Effector memory CD8-positive, alpha-beta T cell (primary cell): ENCODE results near the gene RIPPLY3.
A peak's percentile ranks its signal among the peaks of the same experiment; 100 is the strongest.
"Not testable (repeated sequence)": the region's sequence is repeated elsewhere in the genome, so short reads cannot be mapped to it uniquely, and the experiment has no call there.

ENCODE experiments used
- ATAC-seq: fragments of 150-1000 bp; cut with Tn5 transposase; replicated peaks from 2 replicates; pipeline ENCODE4 v1.10.0; 2021; ENCODE audit warnings: mild to moderate bottlenecking, moderate library complexity
- DNase-seq, 3 experiments: peaks; one replicate each; pipeline ENCODE4 v3.0.0; 2021
- H3K27ac Mint-ChIP-seq, 2 donors: one replicate each; pipeline ENCODE4 v1.8.0; 2022; ENCODE audit warnings: mild to moderate bottlenecking in 2 of 2, mixed read lengths in 2 of 2, moderate library complexity in 2 of 2
- H3K27me3 Mint-ChIP-seq, 2 donors: one replicate each; pipeline ENCODE4 v1.8.0; 2022; ENCODE audit warnings: mixed read lengths in 2 of 2
- H3K36me3 Mint-ChIP-seq: one replicate; pipeline ENCODE4 v1.8.0; 2022; ENCODE audit warnings: mild to moderate bottlenecking, moderate library complexity, mixed read lengths; ENCODE audit not compliant: insufficient read depth
- H3K4me1 Mint-ChIP-seq, 2 donors: one replicate each; pipeline ENCODE4 v1.8.0; 2022; ENCODE audit warnings: low read depth in 2 of 2, mixed read lengths in 2 of 2
- H3K4me3 Mint-ChIP-seq, 2 donors: one replicate each; pipeline ENCODE4 v1.8.0; 2022; ENCODE audit warnings: mild to moderate bottlenecking in 2 of 2, mixed read lengths in 2 of 2, moderate library complexity in 2 of 2
- H3K9me3 Mint-ChIP-seq, 2 donors: one replicate each; pipeline ENCODE4 v1.8.0; 2022; ENCODE audit warnings: mixed read lengths in 2 of 2

Gene RIPPLY3

DNA sequence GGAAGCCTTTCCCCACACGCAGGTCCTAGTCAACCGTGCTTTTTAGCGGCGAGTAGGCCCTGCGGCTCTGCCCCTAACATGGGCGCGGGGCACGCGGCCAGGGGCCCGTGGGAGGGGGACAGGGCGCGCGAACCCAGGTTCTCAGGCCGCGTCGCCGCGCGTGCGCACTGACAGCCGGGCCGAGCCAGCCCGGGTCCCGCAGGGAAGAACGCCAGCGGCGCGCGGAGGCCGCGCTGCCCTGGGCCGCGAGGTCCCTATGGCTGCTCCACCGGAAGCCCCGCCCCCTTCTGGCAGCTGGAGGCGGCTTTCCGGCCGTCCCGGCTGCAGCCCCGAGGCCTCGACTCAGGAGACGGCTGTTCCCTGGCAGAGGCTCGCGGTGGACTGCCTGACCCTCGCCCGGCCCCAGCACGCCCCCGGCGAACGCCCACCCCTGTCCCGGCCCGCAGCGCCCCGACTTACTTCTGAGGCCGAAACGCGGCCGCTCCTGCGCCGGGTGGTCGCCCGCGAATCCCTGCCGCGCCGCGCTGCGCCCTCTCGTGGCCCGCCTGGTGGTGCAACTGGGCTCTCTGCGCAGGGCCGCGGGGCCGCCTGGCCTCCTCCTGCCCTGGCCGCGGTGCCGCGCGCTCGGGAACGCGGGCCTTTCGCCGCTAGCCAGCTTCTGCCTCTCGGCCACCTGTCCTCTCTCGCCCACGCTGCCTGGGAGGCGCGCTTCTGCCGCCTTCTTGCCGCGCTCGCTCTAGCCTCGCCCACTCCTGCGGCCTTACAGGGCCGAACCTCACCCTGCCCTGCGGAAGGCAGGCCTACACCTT lies 16.6 kb upstream of the RIPPLY3 start:
- H3K4me1 Mint-ChIP-seq = peaks cover 8 to 11% of the 10 kb centered on the region in 2 donors
- H3K27ac Mint-ChIP-seq = peak overlapping the region; percentile 83 to 91
- no peaks in the 10 kb centered on the region for H3K27me3 Mint-ChIP-seq
- DNase-seq = peak; percentile 74 to 83 (median 81)
- no peaks in the 10 kb centered on the region for H3K9me3 Mint-ChIP-seq
- peaks cover 13% of the 10 kb centered on the region for H3K36me3 Mint-ChIP-seq
- peak; percentile 86 for ATAC-seq
- peak overlapping the region; percentile 89 to 90 for H3K4me3 Mint-ChIP-seq

- Mint-ChIP-seq H3K36me3 (peaks cover 13% of the 10 kb centered on the region), H3K9me3 (no peaks in the 10 kb centered on the region), H3K27ac (peak overlapping the region; percentile 83 to 91), H3K4me1 (peaks cover 8 to 11% of the 10 kb centered on the region in 2 donors), H3K4me3 (peak overlapping the region; percentile 89 to 90), H3K27me3 (no peaks in the 10 kb centered on the region)
- ATAC-seq (no peak), DNase-seq (no peak)
Measured at GRCh38 chr21:36990508-36991205, 15.8 kb upstream of the RIPPLY3 start.

DNA sequence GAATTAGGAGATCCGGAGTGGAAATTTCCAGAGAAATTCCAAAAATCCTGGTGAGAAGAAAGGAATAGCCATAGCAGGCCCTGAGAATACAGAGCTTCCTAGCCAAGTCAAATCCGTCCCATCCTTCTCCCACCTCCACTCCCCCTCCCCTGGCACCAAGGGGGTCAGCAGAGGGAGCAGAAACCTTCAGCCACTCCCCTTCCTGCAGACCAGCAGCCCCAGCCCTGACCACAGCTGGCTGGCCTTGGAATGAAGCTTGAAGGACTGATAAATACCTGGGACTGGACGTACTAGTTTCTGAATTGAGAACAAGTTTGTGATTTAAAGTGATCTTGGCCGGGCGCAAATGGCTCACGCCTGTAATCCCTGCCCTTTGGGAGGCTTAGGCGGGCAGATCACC lies 13.8 kb upstream of the RIPPLY3 start:
- DNase-seq (no peak), ATAC-seq (no peak)
- Mint-ChIP-seq H3K4me1 (peaks cover 4 to 9% of the 10 kb centered on the region in 2 donors), H3K27ac (no peak overlapping the region), H3K27me3 (no peaks in the 10 kb centered on the region), H3K4me3 (no peak overlapping the region), H3K9me3 (no peaks in the 10 kb centered on the region), H3K36me3 (peaks cover 13% of the 10 kb centered on the region)

GRCh38 chr21:36994501-36995158 lies 11.9 kb upstream of the RIPPLY3 start:
- ATAC-seq (no peak), DNase-seq (peak in 2 of 3 experiments; percentile 12 to 15)
- H3K27me3 Mint-ChIP-seq = no peaks in the 10 kb centered on the region
- H3K4me1 Mint-ChIP-seq = peaks cover 4% of the 10 kb centered on the region in 2 donors
- H3K9me3 Mint-ChIP-seq = no peaks in the 10 kb centered on the region
- peaks cover 7% of the 10 kb centered on the region for H3K36me3 Mint-ChIP-seq
- H3K27ac Mint-ChIP-seq = no peak overlapping the region
- H3K4me3 Mint-ChIP-seq = peak overlapping the region; percentile 15 to 52

GRCh38 chr21:36995285-36995684 lies 11.2 kb upstream of the RIPPLY3 start:
- not testable (repeated sequence) for H3K36me3 Mint-ChIP-seq, H3K4me3 Mint-ChIP-seq, H3K27ac Mint-ChIP-seq, H3K27me3 Mint-ChIP-seq, ATAC-seq, H3K4me1 Mint-ChIP-seq, H3K9me3 Mint-ChIP-seq, DNase-seq

DNA sequence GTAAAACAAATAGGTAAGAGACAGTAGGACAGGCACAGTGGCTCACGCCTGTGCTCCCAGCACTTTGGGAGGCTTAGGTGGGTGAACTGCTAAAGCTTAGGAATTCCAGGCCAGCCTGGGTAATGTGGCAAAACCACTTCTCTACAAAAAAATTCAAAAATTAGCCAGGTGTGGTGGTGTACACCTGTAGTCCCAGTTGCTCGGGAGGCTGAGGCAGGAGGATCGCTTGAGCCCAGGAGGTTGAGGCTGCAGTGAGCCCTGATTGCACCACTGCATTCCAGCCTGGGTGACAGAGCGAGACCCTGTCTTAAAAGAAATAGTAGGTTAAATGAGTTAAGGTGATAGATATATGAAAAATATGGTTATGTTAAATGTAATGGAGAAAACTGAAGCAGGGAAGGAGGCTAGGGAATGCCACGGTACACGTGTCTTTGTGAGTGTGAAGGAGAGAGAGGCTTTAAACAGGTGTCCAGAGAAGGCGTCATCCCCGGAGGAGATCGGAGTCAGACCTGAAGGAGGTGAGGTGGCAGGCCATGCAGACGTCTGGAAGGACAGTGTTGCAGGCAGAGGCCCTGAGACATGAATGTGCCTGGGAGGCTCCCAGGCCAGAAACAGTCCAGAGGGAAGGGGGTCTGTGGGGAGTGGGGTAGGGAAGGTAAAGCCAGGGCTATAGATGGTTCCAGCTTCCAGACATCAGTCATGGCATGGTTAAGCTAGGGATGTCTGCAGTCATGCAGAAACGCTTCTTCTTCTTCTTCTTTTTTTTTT lies 7.2 kb upstream of the RIPPLY3 start:
- no peak for DNase-seq
- Mint-ChIP-seq H3K9me3 (no peaks in the 10 kb centered on the region), H3K27ac (no peak overlapping the region)

DNA sequence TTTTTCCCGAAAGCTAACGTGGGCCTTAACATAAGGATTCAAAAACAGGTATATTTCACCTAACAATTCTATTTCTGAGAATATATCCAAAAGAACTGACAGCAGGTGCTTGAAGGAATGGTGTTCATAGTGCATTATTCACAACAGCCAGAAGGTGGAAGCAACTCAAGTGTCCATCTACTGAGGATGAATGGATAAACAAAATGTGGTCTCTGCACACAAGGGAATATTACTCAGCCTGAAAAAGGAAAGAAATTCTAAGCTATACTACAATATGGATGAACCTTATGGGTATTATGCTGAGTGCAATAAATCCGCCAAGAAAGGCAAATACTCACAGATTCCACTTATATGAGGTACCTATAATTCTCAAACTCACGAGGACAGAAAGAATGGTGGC lies 6.1 kb upstream of the RIPPLY3 start:
- Mint-ChIP-seq H3K9me3 (no peaks in the 10 kb centered on the region), H3K36me3 (no peaks in the 10 kb centered on the region), H3K4me3 (no peak overlapping the region), H3K4me1 (no peaks in the 10 kb centered on the region), H3K27ac (no peak overlapping the region), H3K27me3 (no peaks in the 10 kb centered on the region)
- no peak for ATAC-seq
- no peak for DNase-seq

More for the DNA sequence above, 7.2 kb upstream of the RIPPLY3 start:
- no peak overlapping the region for H3K4me3 Mint-ChIP-seq
- no peaks in the 10 kb centered on the region for H3K36me3 Mint-ChIP-seq
- ATAC-seq = no peak
- H3K27me3 Mint-ChIP-seq = no peaks in the 10 kb centered on the region
- H3K4me1 Mint-ChIP-seq = no peaks in the 10 kb centered on the region

GRCh38 chr21:37001441-37001840 lies 5.1 kb upstream of the RIPPLY3 start:
- no peak for DNase-seq
- Mint-ChIP-seq H3K4me3 (no peak overlapping the region), H3K27me3 (no peaks in the 10 kb centered on the region), H3K27ac (peak overlapping the region in 1 of 2 donors; percentile 8), H3K4me1 (no peaks in the 10 kb centered on the region), H3K9me3 (no peaks in the 10 kb centered on the region), H3K36me3 (no peaks in the 10 kb centered on the region)
- no peak for ATAC-seq

DNA sequence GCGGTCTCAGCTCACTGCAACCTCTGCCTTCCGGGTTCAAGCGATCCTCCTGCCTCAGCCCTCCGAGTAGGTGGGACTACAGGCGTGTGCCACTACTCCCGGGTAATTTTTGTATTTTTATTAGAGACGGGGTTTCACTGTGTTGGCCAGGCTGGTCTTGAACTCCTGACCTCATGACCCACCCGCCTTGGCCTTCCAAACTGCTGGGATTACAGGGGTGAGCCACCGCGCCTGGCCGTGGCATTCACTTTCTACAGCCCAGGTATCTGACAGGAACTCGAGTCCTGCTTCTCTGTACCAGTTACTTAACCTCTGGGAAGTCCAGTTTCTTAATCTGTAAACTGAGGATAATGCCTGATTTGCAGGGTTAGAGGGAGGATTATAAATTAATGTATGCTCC lies 3.7 kb upstream of the RIPPLY3 start:
- not testable (repeated sequence) for ATAC-seq, H3K4me1 Mint-ChIP-seq, H3K27ac Mint-ChIP-seq, H3K4me3 Mint-ChIP-seq, H3K9me3 Mint-ChIP-seq, DNase-seq, H3K36me3 Mint-ChIP-seq, H3K27me3 Mint-ChIP-seq

DNA sequence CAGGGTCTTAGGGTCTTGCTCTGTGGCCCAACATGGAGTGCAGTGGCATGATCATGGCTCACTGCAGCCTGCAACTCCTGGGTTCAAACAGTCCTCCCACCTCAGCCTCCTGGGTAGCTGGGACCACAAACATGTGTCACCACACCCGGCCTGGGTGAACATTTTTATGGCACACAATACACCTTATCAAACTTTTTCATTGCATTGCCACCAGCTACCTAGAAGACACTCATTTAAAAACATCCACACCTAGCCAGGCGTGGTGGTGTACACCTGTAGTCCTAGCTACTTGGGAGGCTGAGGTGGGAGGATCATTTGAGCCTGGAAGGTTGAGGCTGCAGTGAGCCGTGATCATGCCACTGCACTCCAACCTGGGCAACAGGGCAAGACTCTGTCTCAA lies 2.6 kb upstream of the RIPPLY3 start:
- not testable (repeated sequence) for DNase-seq, H3K36me3 Mint-ChIP-seq, H3K27me3 Mint-ChIP-seq, ATAC-seq, H3K9me3 Mint-ChIP-seq, H3K4me1 Mint-ChIP-seq, H3K4me3 Mint-ChIP-seq, H3K27ac Mint-ChIP-seq

DNA sequence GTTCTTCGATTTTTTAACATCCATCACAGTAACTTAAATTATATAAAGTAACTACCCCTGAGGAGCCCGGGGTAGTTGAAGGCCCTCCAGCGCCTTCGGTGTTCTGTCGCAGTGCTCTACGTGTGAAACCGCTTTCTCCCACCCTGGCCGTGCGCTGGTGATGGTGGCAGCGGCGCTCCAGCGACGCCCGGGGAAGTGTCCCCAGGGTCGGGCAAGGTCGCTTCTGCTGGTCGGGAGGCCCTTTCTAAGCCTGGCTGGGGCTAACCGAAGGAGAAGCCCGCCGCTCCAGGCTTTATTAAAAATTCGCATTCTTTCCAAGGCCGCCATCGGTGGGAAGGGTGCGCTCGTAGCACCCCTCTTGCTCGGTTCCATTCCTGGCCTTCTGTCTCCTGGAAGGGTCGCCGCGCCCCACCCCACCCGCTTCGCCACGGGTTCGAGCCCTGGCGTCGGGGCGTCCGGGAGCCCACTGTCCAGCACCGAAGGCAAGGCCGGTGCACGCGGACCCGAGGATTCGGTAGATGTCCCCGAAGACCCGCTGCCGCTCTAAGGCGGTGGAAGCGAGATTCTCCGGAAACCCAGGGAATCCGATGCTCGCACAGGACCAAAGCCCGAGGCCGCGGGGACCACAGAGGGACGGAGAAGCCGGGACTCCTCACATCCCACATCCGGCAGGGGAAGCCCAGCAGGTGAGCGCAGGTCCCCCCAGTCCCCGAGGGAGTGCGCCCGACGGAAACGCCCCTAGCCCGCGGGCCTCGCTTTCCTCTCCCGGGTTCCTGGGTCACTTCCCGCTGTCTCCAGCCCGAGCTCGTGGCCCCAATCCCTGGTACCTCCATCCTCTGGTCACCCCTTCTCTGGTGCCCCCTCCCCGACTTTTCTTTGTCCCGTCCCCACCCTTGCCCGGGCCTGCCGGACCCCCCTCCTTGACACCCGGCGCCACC lies 685 bp upstream of the RIPPLY3 start:
- peaks cover 5 to 12% of the 10 kb centered on the region in 2 donors for H3K4me1 Mint-ChIP-seq
- no peak overlapping the region for H3K27ac Mint-ChIP-seq
- no peak for ATAC-seq
- H3K9me3 Mint-ChIP-seq = no peaks in the 10 kb centered on the region
- H3K4me3 Mint-ChIP-seq = peak overlapping the region; percentile 34 to 40
- H3K36me3 Mint-ChIP-seq = no peaks in the 10 kb centered on the region
- H3K27me3 Mint-ChIP-seq = peaks cover 5 to 15% of the 10 kb centered on the region in 2 donors
- DNase-seq = no peak

- H3K4me3 Mint-ChIP-seq = no peak overlapping the region
Measured at GRCh38 chr21:37008724-37009123, 2.2 kb downstream of the RIPPLY3 start.

More at GRCh38 chr21:37008724-37009123, 2.2 kb downstream of the RIPPLY3 start:
- DNase-seq (no peak), ATAC-seq (no peak)
- peaks cover 5 to 12% of the 10 kb centered on the region in 2 donors for H3K4me1 Mint-ChIP-seq
- no peak overlapping the region for H3K27ac Mint-ChIP-seq
- no peaks in the 10 kb centered on the region for H3K9me3 Mint-ChIP-seq
- H3K36me3 Mint-ChIP-seq = peaks cover 4% of the 10 kb centered on the region
- H3K27me3 Mint-ChIP-seq = peaks cover 15 to 31% of the 10 kb centered on the region in 2 donors
